Activated CD4-positive, alpha-beta T cell treated with anti-CD3 and anti-CD28 coated beads, Interleukin-2, amount 50 U/mL, for 16 hours (primary cell): ENCODE data around the gene DGKI.

ENCODE experiments used
- DNase-seq: peaks from one replicate; pipeline ENCODE4 v3.0.0-alpha.2; 2020

The DGKI gene

DNA sequence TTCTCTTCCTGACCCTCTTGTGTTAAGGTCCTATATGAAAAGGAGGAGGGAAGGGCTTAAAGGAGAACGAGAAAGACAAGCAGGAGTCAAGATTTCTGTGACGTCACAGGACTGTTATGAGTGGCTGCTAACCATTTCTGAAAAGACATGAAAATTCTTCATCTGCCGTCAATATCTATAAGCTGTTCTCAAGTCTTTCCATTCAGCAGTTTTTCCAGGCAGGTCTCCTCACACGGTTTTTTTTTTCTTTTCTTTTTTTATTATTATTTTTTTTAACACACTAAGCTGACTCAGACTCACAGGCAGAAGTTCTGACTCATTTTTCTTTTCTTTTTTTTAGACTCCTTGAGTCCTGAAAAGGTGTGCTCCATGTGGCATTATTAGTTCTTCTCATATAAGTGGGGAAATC, 72.0 kb downstream of the DGKI start:
- peak; percentile 62 for DNase-seq

- DNase-seq: peak; percentile 36
These were observed 74.0 kb downstream of the DGKI start for GRCh38 chr7:137772748-137773147.

DNA sequence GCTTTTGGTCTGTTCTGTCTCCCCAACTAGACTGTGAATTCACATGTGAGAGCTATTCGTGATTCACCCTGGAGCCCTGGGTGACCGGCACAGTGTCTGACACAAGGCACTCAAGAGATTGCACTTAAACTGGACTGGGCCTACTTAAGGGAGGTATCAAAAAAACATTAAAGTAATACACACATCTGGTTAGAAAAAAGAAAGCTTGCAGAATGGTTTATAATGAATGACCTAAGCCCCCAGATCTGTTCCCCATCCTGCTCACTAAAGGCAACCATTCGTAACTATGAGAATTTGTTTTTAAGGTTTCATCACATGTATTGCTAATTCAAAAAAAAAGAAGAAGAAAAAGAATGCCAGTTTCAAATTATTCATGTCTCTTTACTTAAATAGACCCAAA, 74.5 kb downstream of the DGKI start:
- no peak for DNase-seq

DNA sequence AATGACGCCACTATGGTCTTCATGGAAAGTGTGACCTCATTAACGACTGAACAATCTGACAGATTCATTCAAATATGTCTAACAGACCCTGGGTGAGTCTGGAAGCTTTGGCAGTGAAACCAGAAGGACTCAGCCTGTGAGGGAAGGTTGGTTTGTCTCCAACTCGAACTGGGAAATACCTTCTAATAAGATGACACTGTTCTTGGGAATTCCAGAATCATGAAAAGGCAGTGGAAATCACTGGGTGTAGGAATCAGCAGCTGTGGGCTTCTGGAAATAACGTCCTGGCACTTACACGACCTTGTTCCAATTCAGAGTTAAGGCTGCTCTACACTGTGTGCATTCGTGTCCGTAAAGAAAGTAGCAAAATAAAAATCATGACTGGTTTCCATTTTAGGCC, 75.1 kb downstream of the DGKI start:
- DNase-seq: no peak

GRCh38 chr7:137771273-137771672, 75.5 kb downstream of the DGKI start:
- DNase-seq: no peak

- no peak for DNase-seq
These were observed 78.4 kb downstream of the DGKI start for GRCh38 chr7:137768366-137768765.

- DNase-seq: no peak
These were observed 84.4 kb downstream of the DGKI start for GRCh38 chr7:137762334-137762733.

GRCh38 chr7:137760111-137760510, 86.7 kb downstream of the DGKI start:
- no peak for DNase-seq

- DNase-seq: no peak
These were observed 89.4 kb downstream of the DGKI start for GRCh38 chr7:137757146-137757925.

- DNase-seq: no peak
These were observed 90.7 kb downstream of the DGKI start for GRCh38 chr7:137755846-137756651.

DNA sequence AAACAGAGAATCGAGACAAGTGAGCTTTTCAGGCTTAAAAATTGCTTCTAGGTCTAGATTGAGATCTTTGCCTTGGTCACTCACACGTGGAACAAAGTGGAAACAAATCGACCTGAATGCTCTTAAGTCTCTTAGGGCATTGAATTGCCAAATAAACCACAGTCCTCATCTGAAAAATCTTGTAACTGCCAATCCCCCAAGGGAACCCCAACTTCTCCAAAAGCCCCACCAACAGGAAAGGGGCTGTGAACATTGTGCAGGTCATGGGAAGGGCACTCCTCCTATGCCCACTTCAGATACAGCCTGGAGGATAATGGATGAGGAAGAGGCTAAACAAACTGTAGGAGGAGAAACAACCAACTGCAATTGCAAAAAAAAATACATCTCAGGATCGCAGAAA, 91.3 kb downstream of the DGKI start:
- DNase-seq: no peak

DNA sequence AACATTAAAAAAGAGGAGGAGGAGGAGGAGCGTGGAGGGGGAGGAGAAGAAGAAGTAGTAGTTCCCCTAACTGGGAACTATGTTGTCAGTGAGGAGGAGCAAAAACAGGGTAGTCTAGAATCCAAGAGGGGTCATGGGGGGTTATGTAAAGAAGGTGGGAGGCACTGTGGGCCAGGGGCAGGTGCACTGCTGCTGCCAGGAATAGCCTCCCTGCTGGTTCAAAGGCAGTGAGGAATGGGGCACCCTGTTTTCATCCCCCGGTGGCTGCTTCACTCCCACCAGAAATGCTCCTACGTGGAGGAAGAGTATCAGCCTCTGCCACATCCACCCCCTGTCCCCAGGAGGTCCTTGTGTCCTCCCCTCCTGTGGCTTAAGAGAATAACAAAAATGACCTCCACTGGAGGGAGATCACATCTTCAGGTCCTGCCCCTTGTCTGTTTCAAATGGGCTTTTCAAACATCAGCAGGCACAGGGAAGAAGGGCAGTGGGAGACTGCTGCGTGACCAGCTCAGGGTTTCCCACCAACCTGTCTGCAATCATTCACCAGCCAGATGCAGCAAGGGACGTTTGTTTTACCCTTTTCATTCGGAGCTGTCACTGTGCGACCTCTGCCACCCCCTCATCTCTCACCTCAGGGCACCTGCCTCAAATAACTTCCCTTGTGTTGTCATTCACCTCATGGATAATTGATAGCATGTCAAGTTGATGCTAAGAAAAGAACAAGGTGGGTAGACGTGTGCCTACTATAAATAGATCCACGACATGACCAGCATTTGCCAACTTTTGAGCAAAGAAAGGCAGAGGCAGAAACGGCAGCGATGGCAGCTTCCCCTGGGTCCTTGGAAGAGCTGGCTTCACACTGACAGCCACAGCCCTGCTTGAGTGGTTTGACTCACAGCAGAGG, 92.6 kb downstream of the DGKI start:
- no peak for DNase-seq

DNA sequence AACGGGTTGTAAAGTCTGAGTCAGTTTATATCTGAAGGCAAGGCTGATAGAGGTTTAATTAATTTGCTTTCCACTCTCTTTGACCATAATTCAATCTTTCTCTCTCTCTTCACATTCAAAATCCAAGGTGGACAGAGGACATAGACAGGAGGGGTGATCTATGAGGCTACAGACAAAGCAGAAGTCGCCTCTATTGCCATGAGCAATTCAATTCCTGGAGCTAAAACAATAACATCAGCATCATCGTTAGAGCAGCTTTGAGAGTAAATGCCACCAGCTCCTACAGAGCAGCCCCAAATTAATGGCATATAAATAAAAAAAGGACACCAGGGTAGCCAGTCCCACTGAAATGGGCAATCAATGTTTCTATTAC, 93.2 kb downstream of the DGKI start:
- no peak for DNase-seq

GRCh38 chr7:137753067-137753466, 93.7 kb downstream of the DGKI start:
- no peak for DNase-seq

DNA sequence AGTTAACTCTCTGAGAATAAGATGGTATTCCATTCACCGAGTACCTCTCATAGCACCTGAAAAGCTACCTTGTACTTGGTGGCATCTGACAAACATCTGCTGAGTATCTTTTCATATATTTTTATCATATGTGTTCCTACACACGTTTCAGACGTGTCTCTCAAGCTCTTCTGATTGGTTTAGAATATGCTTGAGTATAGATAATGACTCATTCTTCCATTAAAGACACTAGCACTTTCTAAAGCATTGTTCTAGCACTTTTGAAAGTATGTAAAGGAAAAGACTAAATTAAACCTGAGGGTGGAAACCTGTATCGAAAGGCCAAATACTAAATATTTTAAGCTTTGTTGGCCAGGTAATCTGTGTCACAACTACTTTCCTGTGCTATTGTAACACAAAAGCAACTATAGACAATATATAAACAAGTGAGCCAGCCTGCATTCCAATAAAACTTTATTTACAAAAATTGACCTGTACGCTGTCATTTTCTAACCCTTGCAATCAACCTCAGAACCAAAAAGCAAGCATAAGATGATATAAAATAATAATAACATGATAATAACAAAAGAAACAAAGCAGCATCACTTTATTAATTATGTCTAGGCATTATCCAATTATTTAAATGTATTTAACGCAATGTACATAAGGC, 95.3 kb downstream of the DGKI start:
- DNase-seq: no peak

DNA sequence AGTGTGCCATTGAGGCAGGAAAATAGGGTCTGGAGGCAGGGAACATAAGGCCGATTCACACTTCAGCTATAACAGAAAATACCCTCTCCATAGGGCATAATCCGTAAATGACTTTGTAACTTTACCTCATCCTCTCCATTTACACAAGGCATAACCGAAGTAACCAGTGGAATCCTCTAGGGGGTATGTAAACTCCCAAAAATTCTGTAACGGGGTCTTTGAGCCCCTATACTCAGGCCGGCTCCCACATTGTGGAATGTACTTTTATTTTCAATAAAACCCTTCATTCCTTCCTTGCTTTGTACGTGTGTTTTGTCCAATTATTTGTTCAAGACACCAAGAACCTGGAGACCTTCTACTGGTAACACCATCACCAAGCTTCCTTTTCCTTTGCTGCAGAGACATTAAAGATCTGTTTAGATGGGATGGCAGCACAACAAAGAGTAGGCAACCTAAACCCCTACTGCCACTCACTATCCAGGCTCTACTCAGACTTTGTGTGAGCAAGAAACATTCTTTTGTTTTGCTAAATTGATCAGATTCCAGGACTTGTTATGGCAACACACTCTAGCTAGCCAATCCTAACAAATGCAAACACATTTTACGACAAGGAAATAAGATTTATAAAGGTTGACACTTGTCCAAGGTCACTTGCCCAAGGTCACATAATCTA, 99.3 kb downstream of the DGKI start:
- no peak for DNase-seq

- no peak for DNase-seq
These were observed 103.8 kb downstream of the DGKI start for GRCh38 chr7:137743021-137743420.

DNA sequence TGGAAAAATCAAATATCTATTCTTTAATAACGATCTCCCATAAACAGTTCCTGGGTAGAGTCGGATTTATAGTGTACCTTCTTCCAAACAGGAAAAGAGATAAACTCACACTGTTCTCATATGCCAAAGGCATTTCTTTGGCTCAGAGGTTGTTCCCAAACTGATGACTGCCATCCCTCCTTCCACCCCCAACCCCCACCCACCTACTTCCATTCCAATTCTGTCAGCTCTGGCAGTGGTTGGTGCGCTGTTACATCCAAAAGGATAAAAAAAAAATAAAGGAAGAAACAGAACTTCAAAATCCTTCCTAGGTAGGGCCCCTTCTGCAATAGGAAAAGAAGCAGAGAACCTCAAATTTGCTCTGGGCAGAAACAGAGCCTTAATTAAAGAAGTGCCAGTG, 104.7 kb downstream of the DGKI start:
- DNase-seq: no peak

DNA sequence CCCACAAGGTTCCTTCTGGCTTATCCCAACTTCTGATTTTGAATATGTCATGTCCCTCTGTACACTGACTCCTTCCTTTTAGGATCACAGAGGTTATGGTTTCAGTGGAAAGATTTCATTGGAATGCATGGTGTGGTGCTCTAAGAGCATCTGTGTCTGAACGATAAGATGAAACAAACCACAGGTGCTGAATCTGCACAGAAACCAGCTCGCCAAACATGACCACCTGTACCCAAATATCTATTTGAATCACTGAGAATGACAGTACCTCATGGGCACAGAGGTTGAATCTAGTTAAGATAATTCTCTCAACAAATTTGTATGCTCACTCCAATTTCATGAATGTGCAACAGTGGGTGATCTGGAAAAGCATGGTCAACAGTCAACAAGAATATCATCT, 105.3 kb downstream of the DGKI start:
- DNase-seq: no peak

GRCh38 chr7:137734221-137734620, 112.6 kb downstream of the DGKI start:
- no peak for DNase-seq

DNA sequence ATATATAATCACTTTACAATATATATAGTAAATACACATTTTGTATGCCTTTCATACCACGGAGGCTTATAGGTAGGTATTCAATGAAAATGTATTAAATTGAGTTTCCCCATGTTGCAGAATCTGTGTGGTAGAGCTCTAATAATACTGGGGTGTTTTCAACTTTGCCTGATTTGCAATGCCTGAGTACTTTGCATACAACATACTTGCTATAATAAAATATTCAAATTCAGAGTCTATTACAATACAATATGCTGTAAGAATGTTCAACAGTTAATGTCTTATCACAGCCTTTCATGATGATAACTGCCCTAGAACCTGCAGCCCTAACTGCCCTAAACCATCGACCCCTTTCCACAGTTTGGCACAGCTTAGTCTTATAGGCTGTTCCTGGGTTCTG, 114.6 kb downstream of the DGKI start:
- DNase-seq: no peak

DNA sequence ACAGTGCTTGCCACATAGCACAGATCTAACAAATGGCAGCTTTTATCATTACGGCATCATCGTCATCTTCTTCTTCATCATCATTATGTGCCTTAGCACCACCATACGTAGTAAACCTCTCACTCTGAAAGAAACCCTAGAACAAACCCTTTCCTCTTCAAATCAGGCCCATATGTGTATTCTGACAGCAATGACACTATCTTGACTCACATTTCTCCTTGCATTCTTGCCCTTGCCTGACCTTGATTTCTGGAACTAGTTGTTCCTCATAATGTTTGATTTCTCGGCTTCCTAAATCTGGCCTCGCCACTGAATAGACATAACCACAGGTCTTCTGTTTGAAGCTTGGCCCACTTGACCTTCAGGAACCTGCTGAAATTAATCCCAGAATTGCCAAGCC, 115.3 kb downstream of the DGKI start:
- no peak for DNase-seq
